ENCODE results near the gene PNPLA6.
"Not testable (repeated sequence)": the region's sequence is repeated elsewhere in the genome, so short reads cannot be mapped to it uniquely, and the experiment has no call there.

PNPLA6 gene

GRCh38 chr19:7575434-7576040 is 40.0 kb downstream of the PNPLA6 start:
- no peak overlapping the region for H3K27ac ChIP-seq
- no peak for TF ChIP-seq CTCF (conservative IDR thresholded peaks at IDR 0.05; ENCODE audit: low read depth)
- ChIA-PET POLR2A (ENCODE audit: low non-redundant PET) (no interaction called here), CTCF (no interaction called here)
- DNase-seq (ENCODE audit: low spot score) = peak; percentile 56

- CTCF ChIA-PET = interaction anchor here (0.7 kb wide), 2 partner anchors 10 to 104 kb away, joined by 3 to 5 read pairs; no protein-coding TSS in a partner anchor
- H3K27ac ChIP-seq; POLR2A ChIA-PET (ENCODE audit: low non-redundant PET); DNase-seq (ENCODE audit: low spot score): not testable (repeated sequence)
Observed at GRCh38 chr19:7577422-7577821, 41.9 kb downstream of the PNPLA6 start.

- TF ChIP-seq CTCF (conservative IDR thresholded peaks at IDR 0.05; ENCODE audit: low read depth) = no peak
- ChIA-PET POLR2A (ENCODE audit: low non-redundant PET) (no interaction called here), CTCF (no interaction called here)
- H3K27ac ChIP-seq = no peak overlapping the region
- DNase-seq (ENCODE audit: low spot score) = no peak
Observed at GRCh38 chr19:7578127-7578526, 42.6 kb downstream of the PNPLA6 start.

- POLR2A ChIA-PET (ENCODE audit: low non-redundant PET) = no interaction called here
- no peak for DNase-seq (ENCODE audit: low spot score)
- no peak for TF ChIP-seq CTCF (conservative IDR thresholded peaks at IDR 0.05; ENCODE audit: low read depth)
- H3K27ac ChIP-seq = no peak overlapping the region
- CTCF ChIA-PET = interaction anchor here (0.5 to 0.7 kb wide), 3 partner anchors 74 to 226 kb away, joined by 3 to 4 read pairs (median 3); no protein-coding TSS in a partner anchor
Observed at GRCh38 chr19:7579182-7579581, 43.7 kb downstream of the PNPLA6 start.

GRCh38 chr19:7582446-7582845 is 46.9 kb downstream of the PNPLA6 start:
- TF ChIP-seq CTCF (conservative IDR thresholded peaks at IDR 0.05; ENCODE audit: low read depth) = no peak
- no peak overlapping the region for H3K27ac ChIP-seq
- no peak for DNase-seq (ENCODE audit: low spot score)
- ChIA-PET CTCF (no interaction called here), POLR2A (ENCODE audit: low non-redundant PET) (interaction anchor here (0.7 kb wide), 2 partner anchors 10 to 25 kb away, joined by 3 read pairs; no protein-coding TSS in a partner anchor)

GRCh38 chr19:7589822-7590221 is 54.3 kb downstream of the PNPLA6 start:
- ChIA-PET CTCF (interaction anchor here (0.6 to 1.8 kb wide), 2 partner anchors 21 to 777 kb away, joined by 4 to 8 read pairs; no protein-coding TSS in a partner anchor), POLR2A (ENCODE audit: low non-redundant PET) (no interaction called here)
- no peak for DNase-seq (ENCODE audit: low spot score)
- no peak for TF ChIP-seq CTCF (conservative IDR thresholded peaks at IDR 0.05; ENCODE audit: low read depth)
- H3K27ac ChIP-seq = no peak overlapping the region

GRCh38 chr19:7590256-7590655 is 54.7 kb downstream of the PNPLA6 start:
- no peak overlapping the region for H3K27ac ChIP-seq
- DNase-seq (ENCODE audit: low spot score) = no peak
- TF ChIP-seq CTCF (conservative IDR thresholded peaks at IDR 0.05; ENCODE audit: low read depth) = no peak
- POLR2A ChIA-PET (ENCODE audit: low non-redundant PET) = no interaction called here
- CTCF ChIA-PET = interaction anchor here (0.6 to 1.8 kb wide), 2 partner anchors 22 to 778 kb away, joined by 4 to 8 read pairs; no protein-coding TSS in a partner anchor
